Middle frontal gyrus (tissue), 1 donor: ENCODE measurements around the gene TCFL5.

ENCODE experiments used
- DNase-seq: peaks from one replicate; pipeline ENCODE4 v3.0.0-alpha.2; 2015; ENCODE audit warnings: low spot score; ENCODE audit errors: extremely low spot score

The TCFL5 gene

GRCh38 chr20:62861726-62862336, at the start of gene TCFL5:
Gene TCFL5, minus strand, starts transcription at chr20:62861822. Its CDS starts 152 bp downstream, at chr20:62861670.
- peak; percentile 53 for DNase-seq

GRCh38 chr20:62910777-62911497, 49.3 kb upstream of the TCFL5 start:
- DNase-seq, result no peak

GRCh38 chr20:62910217-62910766, 48.7 kb upstream of the TCFL5 start:
- DNase-seq, result no peak

GRCh38 chr20:62908971-62909791, 47.6 kb upstream of the TCFL5 start:
- DNase-seq, result no peak

GRCh38 chr20:62907384-62908317, 46.0 kb upstream of the TCFL5 start:
- DNase-seq, result no peak

GRCh38 chr20:62906647-62907375, 45.2 kb upstream of the TCFL5 start:
- no peak for DNase-seq

- no peak for DNase-seq
These were observed 44.6 kb upstream of the TCFL5 start for GRCh38 chr20:62906209-62906608.

- DNase-seq, result no peak
These were observed 44.0 kb upstream of the TCFL5 start for GRCh38 chr20:62905536-62906117.

- DNase-seq, result no peak
These were observed 41.4 kb upstream of the TCFL5 start for GRCh38 chr20:62902926-62903615.

GRCh38 chr20:62901891-62902290, 40.3 kb upstream of the TCFL5 start:
- DNase-seq, result no peak

- no peak for DNase-seq
These were observed 39.3 kb upstream of the TCFL5 start for GRCh38 chr20:62900692-62901584.

GRCh38 chr20:62900052-62900691, 38.5 kb upstream of the TCFL5 start:
- peak; percentile 63 for DNase-seq

- no peak for DNase-seq
These were observed 38.0 kb upstream of the TCFL5 start for GRCh38 chr20:62899633-62900051.

- DNase-seq, result no peak
These were observed 37.5 kb upstream of the TCFL5 start for GRCh38 chr20:62898970-62899632.

GRCh38 chr20:62898093-62898964, 36.7 kb upstream of the TCFL5 start:
- no peak for DNase-seq

GRCh38 chr20:62897666-62898065, 36.0 kb upstream of the TCFL5 start:
- DNase-seq, result no peak
